Adrenal gland (tissue), 12 donors: ENCODE results near the gene CTU2. TPM values are rescaled to one million over a fixed set of nuclear protein-coding genes. Genes with fewer than 3 reads are reported as not detected.
A peak's percentile ranks its signal among the peaks of the same experiment; 100 is the strongest.

Experiments
- DNase-seq, 7 donors: peaks; one replicate each; pipeline ENCODE4 v3.0.0-alpha.2; 2019 to 2020
- H3K27ac ChIP-seq, 5 donors: fragments of 200-600 bp; sonication (generic) in 4 of 5; 1 replicate in 3 of 5; 2 replicates in 2 of 5; pipeline versions ENCODE4 v1.5.1 to v1.8.0; 2016 to 2020; ENCODE audit warnings: mild to moderate bottlenecking in 1 of 5
- H3K27me3 ChIP-seq: fragments of 200-600 bp; 2 replicates; pipeline ENCODE4 v1.8.0; 2021
- H3K36me3 ChIP-seq, 2 donors: fragments of 200-600 bp; replicated peaks in 1 of 2; 1 replicate in 1 of 2; 2 replicates in 1 of 2; pipeline versions ENCODE4 v1.5.1 to v1.8.0; 2018 to 2022
- H3K4me1 ChIP-seq, 2 donors: fragments of 200-600 bp; replicated peaks in 1 of 2; 1 replicate in 1 of 2; 2 replicates in 1 of 2; pipeline versions ENCODE4 v1.5.1 to v1.8.0; 2018 to 2021
- H3K4me3 ChIP-seq, 4 donors: fragments of 200-600 bp; sonication (generic) in 3 of 4; one replicate each; pipeline ENCODE4 v1.5.1; 2016 to 2018
- H3K9me3 ChIP-seq, 3 donors: fragments of 200-600 bp; sonication (generic) in 1 of 3; replicated peaks in 1 of 3; 1 replicate in 2 of 3; 2 replicates in 1 of 3; pipeline versions ENCODE4 v1.5.1 to v1.8.0; 2016 to 2021
- CTCF ChIP-seq, 6 experiments: fragments of 450-650 bp in 4 of 6; fragments of 200-600 bp in 2 of 6; sonication (generic) in 1 of 6; IDR thresholded peaks; 1 replicate in 5 of 6; 2 replicates in 1 of 6; pipeline versions ENCODE4 v1.5.1 to v1.8.0; 2016 to 2021; ENCODE audit warnings: antibody characterized with exemption in 6 of 6, mild to moderate bottlenecking in 2 of 6, moderate library complexity in 1 of 6
- POLR2A ChIP-seq, 2 donors: fragments of 450-650 bp; IDR thresholded peaks; one replicate each; pipeline ENCODE4 v1.6.1; 2017; ENCODE audit warnings: antibody characterized with exemption in 2 of 2, mild to moderate bottlenecking in 2 of 2, moderate library complexity in 1 of 2
- WGBS, 4 donors: extraction: QIAGEN DNeasy Blood & Tissue Kit in 2 of 4; methylation state at CpG; one replicate each; pipeline versions ENCODE4 v1.1.5 to v1.1.7; 2013 to 2017; 5-methylcytosine and 5-hydroxymethylcytosine counted together
- intact Hi-C, 2 donors: fragments of 100-400 bp; cut with DNase I; formaldehyde crosslinking; loops; one replicate each; pipeline versions ENCODE4 v1.14.1 to v1.15.0; 2022 to 2023
- polyA plus RNA-seq, 3 donors: library from polyadenylated mRNA; stranded (reverse); fragments of 200-250 nt in 2 of 3; fragments of 350-450 nt in 1 of 3; fragmentation: Illumina TruSeq in 1 of 3; extraction: RNeasy Lipid Tissue Mini Kit (QIAGEN cat#74804) in 1 of 3; gene quantifications; one replicate each; pipeline ENCODE4 v1.2.3, GENCODE V29; 2013 to 2014
- total RNA-seq, 9 donors: library from RNA; depleted of rRNA in 4 of 9; stranded (reverse); fragments of >200 nt in 4 of 9; fragments of 120-200 nt in 1 of 9; fragmentation: NEBNext Ultra II Directional in 1 of 9; extraction: Animal tissue kit (Norgen Biotek cat#: 25700) in 1 of 9; gene quantifications; one replicate each; pipeline versions ENCODE4 v1.1.0 to v1.2.4, GENCODE V29; 2013 to 2023
- donor health status: healthy with polysubstance abuse.
- donor health status: Bipolar disorder and iron deficiency.
- donor health status: DM: yes; HTN: yes; CAD: no.
- donor health status: DM: no; HTN: no; CAD: no.
- donor health status: DM: no; HTN: no; CAD: no.
- donor health status: DM: yes; HTN: yes; CAD: no.

CTU2 gene
- total and polyA plus RNA-seq, 12 donors: 3.6 to 43.8 (median 14.0) TPM

GRCh38 chr16:88677721-88678120, 28.6 kb upstream of the CTU2 start:
- peaks cover 0 to 4% of the 10 kb centered on the region in 2 donors for H3K4me1 ChIP-seq
- H3K27ac ChIP-seq: no peak overlapping the region
- peaks cover 16% of the 10 kb centered on the region for H3K27me3 ChIP-seq
- no peak overlapping the region for H3K4me3 ChIP-seq
- DNase-seq: no peak
- TF ChIP-seq CTCF (IDR thresholded peaks at IDR 0.05): no peak
- TF ChIP-seq POLR2A (IDR thresholded peaks at IDR 0.05): no peak
- intact Hi-C loops: no loop called here
- WGBS, 4 donors: 62 to 81% (median 69%) methylated on average over 6 to 13 of the region's 13 CpGs
- no peaks in the 10 kb centered on the region for H3K36me3 ChIP-seq
- no peaks in the 10 kb centered on the region for H3K9me3 ChIP-seq

- no peak for DNase-seq
- peaks cover 0 to 4% of the 10 kb centered on the region in 2 donors for H3K4me1 ChIP-seq
- H3K4me3 ChIP-seq: no peak overlapping the region
- no peaks in the 10 kb centered on the region for H3K9me3 ChIP-seq
- no peak overlapping the region for H3K27ac ChIP-seq
- H3K27me3 ChIP-seq: peaks cover 16% of the 10 kb centered on the region
- TF ChIP-seq POLR2A (IDR thresholded peaks at IDR 0.05) (no peak), CTCF (IDR thresholded peaks at IDR 0.05) (no peak)
- 28 to 58% (median 51%) methylated on average over 4 to 32 of the region's 32 CpGs for WGBS, 4 donors
- intact Hi-C loops: no loop called here
- H3K36me3 ChIP-seq: no peaks in the 10 kb centered on the region
These were observed 27.9 kb upstream of the CTU2 start for GRCh38 chr16:88678224-88678979.

- Histone ChIP-seq H3K27ac (no peak overlapping the region), H3K27me3 (peaks cover 16% of the 10 kb centered on the region), H3K4me1 (peaks cover under 1 to 13% of the 10 kb centered on the region in 2 donors), H3K36me3 (no peaks in the 10 kb centered on the region), H3K9me3 (no peaks in the 10 kb centered on the region), H3K4me3 (no peak overlapping the region)
- 71 to 77% (median 75%) methylated on average over 5 of the region's 5 CpGs for WGBS, 4 donors
- DNase-seq: no peak
- no peak for TF ChIP-seq POLR2A (IDR thresholded peaks at IDR 0.05)
- TF ChIP-seq CTCF (IDR thresholded peaks at IDR 0.05): no peak
- intact Hi-C loops: no loop called here
These were observed 25.7 kb upstream of the CTU2 start for GRCh38 chr16:88680554-88681083.

- 27 to 36% (median 32%) methylated on average over 13 to 31 of the region's 31 CpGs for WGBS, 4 donors
These were observed 25.1 kb upstream of the CTU2 start for GRCh38 chr16:88681084-88681680.

More at GRCh38 chr16:88681084-88681680, 25.1 kb upstream of the CTU2 start:
- Histone ChIP-seq H3K27ac (no peak overlapping the region), H3K4me3 (no peak overlapping the region), H3K9me3 (no peaks in the 10 kb centered on the region), H3K36me3 (no peaks in the 10 kb centered on the region), H3K4me1 (peaks cover 6 to 18% of the 10 kb centered on the region in 2 donors), H3K27me3 (peaks cover 16% of the 10 kb centered on the region)
- peak in 1 of 7 donors; percentile 42 for DNase-seq
- TF ChIP-seq CTCF (IDR thresholded peaks at IDR 0.05) (peak in 1 of 6 experiments; percentile 28), POLR2A (IDR thresholded peaks at IDR 0.05) (no peak)
- intact Hi-C loops: no loop called here
